ENCODE data around the gene RDH5. TPM values are rescaled to one million over a fixed set of nuclear protein-coding genes. Genes with fewer than 3 reads are reported as not detected.

Gene RDH5
- total and polyA plus RNA-seq, 2 experiments from 2014 or later = 17.6 to 27.2 TPM

GRCh38 chr12:55725556-55725955 lies 5.4 kb downstream of the RDH5 start:
- peaks cover 36% of the 10 kb centered on the region for H3K36me3 ChIP-seq (ENCODE audit: low read depth)
- peak overlapping the region; percentile 99 for H3K4me2 ChIP-seq (ENCODE audit: unreplicated experiment)
- no peak overlapping the region for H2AFZ ChIP-seq
- TF ChIP-seq EZH2 (IDR thresholded peaks at IDR 0.05; ENCODE audit: insufficient read depth, poor library complexity, severe bottlenecking) = no peak
- TF ChIP-seq EZH2phosphoT487 (IDR thresholded peaks at IDR 0.05; ENCODE audit: insufficient read depth, low read depth) = no peak
- 0 out of 2 replicates have a peak, but pooled peaks cover 3% of the 10 kb centered on the region for H4K20me1 ChIP-seq (ENCODE audit: insufficient read depth)
- H3K4me1 ChIP-seq (ENCODE audit: insufficient read depth) = peaks cover 40% of the 10 kb centered on the region
- H3K27me3 ChIP-seq (replicated peaks; ENCODE audit: insufficient read depth) = no peaks in the 10 kb centered on the region
- WGBS, 2 experiments (ENCODE audit: low coverage in 1 of 2, low lambda C conversion rate in 2 of 2, missing lambda C conversion rate in 2 of 2) = 46 to 49% methylated on average over 3 of the region's 3 CpGs
- peak overlapping the region; percentile 97 for H3K9ac ChIP-seq
- peaks cover 36% of the 10 kb centered on the region for H3K79me2 ChIP-seq (ENCODE audit: insufficient read depth)
- H3K9me2 ChIP-seq (ENCODE audit: insufficient read depth) = no peaks in the 10 kb centered on the region
- peak overlapping the region; percentile 2; the same call in 1 of the 2 replicates for H3K27ac ChIP-seq
- peak; percentile 2 for DNase-seq
- H3K4me3 ChIP-seq = no peak overlapping the region; the same call in 1 of the 2 replicates
- H3K9me3 ChIP-seq (ENCODE audit: low read depth) = no peaks in the 10 kb centered on the region
- H3F3A ChIP-seq (ENCODE audit: insufficient read depth) = peaks cover 72% of the 10 kb centered on the region
- in situ Hi-C loops (cut with MboI) = no loop called here

DNA sequence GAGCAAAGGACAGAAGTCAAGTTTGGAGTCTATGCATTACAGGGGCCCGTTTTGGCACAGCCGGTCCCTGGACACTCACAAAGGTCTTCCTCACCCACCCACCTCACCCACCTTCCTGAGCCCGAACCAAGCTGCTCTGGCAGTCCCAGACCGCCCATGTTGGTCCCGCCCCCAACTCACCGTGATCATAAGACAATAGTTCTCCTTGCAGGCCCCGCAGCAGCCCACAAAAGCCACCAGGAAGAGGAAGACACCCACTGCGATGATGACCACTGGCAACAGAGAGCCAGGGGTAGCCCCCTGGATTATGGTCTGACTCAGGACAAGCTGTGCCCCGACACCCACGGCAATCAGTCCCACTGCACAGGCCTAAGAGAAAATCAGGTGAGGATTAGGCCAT lies 6.8 kb downstream of the RDH5 start:
- Histone ChIP-seq H2AFZ (no peak overlapping the region), H3K36me3 (ENCODE audit: low read depth) (peaks cover 36% of the 10 kb centered on the region), H3K4me2 (ENCODE audit: unreplicated experiment) (peak overlapping the region; percentile 99), H3K9ac (peak overlapping the region; percentile 97), H3K79me2 (ENCODE audit: insufficient read depth) (peaks cover 50% of the 10 kb centered on the region), H3K27me3 (replicated peaks; ENCODE audit: insufficient read depth) (no peaks in the 10 kb centered on the region), H3K4me3 (peak overlapping the region; percentile 97), H3K9me3 (ENCODE audit: low read depth) (no peaks in the 10 kb centered on the region), H3K27ac (peak overlapping the region; percentile 99), H4K20me1 (ENCODE audit: insufficient read depth) (0 out of 2 replicates have a peak, but pooled peaks cover 3% of the 10 kb centered on the region), H3F3A (ENCODE audit: insufficient read depth) (peaks cover 65% of the 10 kb centered on the region), H3K9me2 (ENCODE audit: insufficient read depth) (no peaks in the 10 kb centered on the region), H3K4me1 (ENCODE audit: insufficient read depth) (peaks cover 34% of the 10 kb centered on the region)
- no peak for TF ChIP-seq EZH2 (IDR thresholded peaks at IDR 0.05; ENCODE audit: insufficient read depth, poor library complexity, severe bottlenecking)
- no peak for TF ChIP-seq EZH2phosphoT487 (IDR thresholded peaks at IDR 0.05; ENCODE audit: insufficient read depth, low read depth)
- no peak for DNase-seq
- WGBS, 2 experiments (ENCODE audit: low coverage in 1 of 2, low lambda C conversion rate in 2 of 2, missing lambda C conversion rate in 2 of 2) = 22 to 25% methylated on average over 9 to 10 of the region's 10 CpGs
- in situ Hi-C loops (cut with MboI) = no loop called here

DNA sequence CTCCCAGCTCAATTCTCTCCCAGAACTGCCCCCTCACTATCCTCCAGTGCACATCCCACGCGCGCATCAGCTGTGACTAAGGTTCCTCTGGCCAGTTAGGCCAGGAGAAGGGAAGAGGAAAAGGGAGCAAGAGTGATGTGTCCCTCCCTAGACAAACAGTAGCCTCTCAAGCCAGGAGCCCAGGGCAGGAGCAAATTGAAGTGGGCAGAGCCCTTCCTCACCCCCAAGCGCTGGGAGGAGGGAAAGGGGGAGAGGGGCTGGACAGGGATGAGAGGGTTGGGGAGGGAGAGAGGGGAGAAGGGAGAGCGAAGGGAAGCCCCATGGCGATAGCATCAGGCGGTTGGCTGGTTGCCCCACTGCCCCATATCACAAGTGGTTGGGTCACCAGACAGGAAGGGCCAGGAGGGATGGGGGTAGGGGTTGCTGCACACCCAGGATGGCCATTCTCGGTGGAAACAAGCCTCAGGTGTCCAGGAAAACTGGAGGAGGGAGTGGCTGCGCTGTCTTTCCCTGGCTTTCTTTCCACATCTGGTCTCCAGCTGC lies 7.5 kb downstream of the RDH5 start:
- Histone ChIP-seq H3F3A (ENCODE audit: insufficient read depth) (peaks cover 57% of the 10 kb centered on the region), H3K79me2 (ENCODE audit: insufficient read depth) (peaks cover 58% of the 10 kb centered on the region), H3K9ac (peak overlapping the region; percentile 97), H3K36me3 (ENCODE audit: low read depth) (peaks cover 36% of the 10 kb centered on the region), H3K27ac (peak overlapping the region; percentile 99), H3K4me2 (ENCODE audit: unreplicated experiment) (peak overlapping the region; percentile 99), H3K9me2 (ENCODE audit: insufficient read depth) (no peaks in the 10 kb centered on the region), H3K27me3 (replicated peaks; ENCODE audit: insufficient read depth) (no peaks in the 10 kb centered on the region), H2AFZ (no peak overlapping the region), H3K4me1 (ENCODE audit: insufficient read depth) (peaks cover 34% of the 10 kb centered on the region), H3K4me3 (peak overlapping the region; percentile 97), H3K9me3 (ENCODE audit: low read depth) (no peaks in the 10 kb centered on the region), H4K20me1 (ENCODE audit: insufficient read depth) (0 out of 2 replicates have a peak, but pooled peaks cover 3% of the 10 kb centered on the region)
- in situ Hi-C loops (cut with MboI) = no loop called here
- DNase-seq = peak; percentile 91
- 0 to 2% methylated on average over 7 to 9 of the region's 9 CpGs for WGBS, 2 experiments (ENCODE audit: low coverage in 1 of 2, low lambda C conversion rate in 2 of 2, missing lambda C conversion rate in 2 of 2)
- no peak for TF ChIP-seq EZH2phosphoT487 (IDR thresholded peaks at IDR 0.05; ENCODE audit: insufficient read depth, low read depth)
- TF ChIP-seq EZH2 (IDR thresholded peaks at IDR 0.05; ENCODE audit: insufficient read depth, poor library complexity, severe bottlenecking) = no peak

GRCh38 chr12:55728186-55728938 lies 8.2 kb downstream of the RDH5 start:
- no peaks in the 10 kb centered on the region for H3K9me2 ChIP-seq (ENCODE audit: insufficient read depth)
- WGBS, 2 experiments (ENCODE audit: low coverage in 1 of 2, low lambda C conversion rate in 2 of 2, missing lambda C conversion rate in 2 of 2) = 1% methylated on average over 20 to 55 of the region's 61 CpGs
- peaks cover 34% of the 10 kb centered on the region for H3K36me3 ChIP-seq (ENCODE audit: low read depth)
- no peaks in the 10 kb centered on the region for H3K27me3 ChIP-seq (replicated peaks; ENCODE audit: insufficient read depth)
- peak overlapping the region; percentile 97 for H3K9ac ChIP-seq
- H3K9me3 ChIP-seq (ENCODE audit: low read depth) = no peaks in the 10 kb centered on the region
- peaks cover 58% of the 10 kb centered on the region for H3K79me2 ChIP-seq (ENCODE audit: insufficient read depth)
- in situ Hi-C loops (cut with MboI) = no loop called here
- H3K4me3 ChIP-seq = peak overlapping the region; percentile 97
- peak overlapping the region; percentile 99 for H3K4me2 ChIP-seq (ENCODE audit: unreplicated experiment)
- peaks cover 34% of the 10 kb centered on the region for H3K4me1 ChIP-seq (ENCODE audit: insufficient read depth)
- H4K20me1 ChIP-seq (ENCODE audit: insufficient read depth) = 0 out of 2 replicates have a peak, but pooled peaks cover 3% of the 10 kb centered on the region
- TF ChIP-seq EZH2 (IDR thresholded peaks at IDR 0.05; ENCODE audit: insufficient read depth, poor library complexity, severe bottlenecking) (no peak), EZH2phosphoT487 (IDR thresholded peaks at IDR 0.05; ENCODE audit: insufficient read depth, low read depth) (no peak)
- peak overlapping the region; percentile 99 for H3K27ac ChIP-seq
- H2AFZ ChIP-seq = no peak overlapping the region
- H3F3A ChIP-seq (ENCODE audit: insufficient read depth) = peaks cover 51% of the 10 kb centered on the region
- DNase-seq = peak; percentile 74
